Measurements from ENCODE around the gene LIN9. TPM values are rescaled to one million over a fixed set of nuclear protein-coding genes. Genes with fewer than 3 reads are reported as not detected.

The LIN9 gene
- total and polyA plus RNA-seq, 2 of the 13 experiments (the other 11 are each of a cell fraction or from before 2014, with no cell fraction given), result 3.0 to 10.0 TPM

GRCh38 chr1:226324479-226324878 lies 15.5 kb upstream of the LIN9 start:
- Histone ChIP-seq H4K20me1 (ENCODE audit: insufficient read depth, low read length) (no peaks in the 10 kb centered on the region), H3K9ac (ENCODE audit: insufficient read depth, low read depth, low read length) (no peak overlapping the region), H3K4me2 (ENCODE audit: low read depth, low read length) (no peak overlapping the region), H2AFZ (ENCODE audit: low read length) (no peak overlapping the region), H3K4me3 (replicated peaks in 1 of 3; ENCODE audit: insufficient read depth in 1 of 3, low read depth in 2 of 3, low read length in 3 of 3) (no peak overlapping the region), H3K4me1 (ENCODE audit: insufficient read depth, low read length) (peaks cover 22% of the 10 kb centered on the region), H3K27ac (ENCODE audit: extremely low read length, insufficient read depth, low read length) (no peak overlapping the region), H3K36me3 (replicated peaks in 1 of 2; ENCODE audit: control insufficient read depth in 1 of 2, insufficient read depth in 2 of 2, low read length in 2 of 2) (no peaks in the 10 kb centered on the region), H3K9me3 (ENCODE audit: low read length) (no peaks in the 10 kb centered on the region), H3K79me2 (ENCODE audit: insufficient read depth, low read length) (no peaks in the 10 kb centered on the region), H3K27me3 (ENCODE audit: control insufficient read depth in 1 of 2, insufficient read depth in 2 of 2, low read length in 2 of 2) (0 out of 5 replicates have a peak, but pooled peaks cover 0 to 1% of the 10 kb centered on the region in 2 experiments)
- FAIRE-seq (no peak), ATAC-seq (no peak), DNase-seq (ENCODE audit: low spot score) (no peak)
- ChIA-PET CTCF (ENCODE audit: low intra/inter-chr PET ratio, low total read pairs) (no interaction called here), POLR2A (no interaction called here)
- in situ Hi-C loops (cut with HindIII; ENCODE audit: extremely low pct_ligation_motif_present, low pct_unique_long_range_greater_than_20kb) (no loop called here), intact Hi-C loops (cut with micrococcal nuclease; ENCODE audit: unreplicated experiment) (no loop called here)
- BruUV-seq (replicated peaks), result no TSS peak
- no peak for TF ChIP-seq REST (IDR thresholded peaks at IDR 0.05; ENCODE audit: borderline replicate concordance in 1 of 2, low read depth in 1 of 2, low read length in 2 of 2)

GRCh38 chr1:226322986-226323385 lies 14.0 kb upstream of the LIN9 start:
- no peak overlapping the region for H3K9ac ChIP-seq (ENCODE audit: insufficient read depth, low read depth, low read length)
- H3K4me3 ChIP-seq (replicated peaks in 1 of 3; ENCODE audit: insufficient read depth in 1 of 3, low read depth in 2 of 3, low read length in 3 of 3), result no peak overlapping the region
- ChIA-PET CTCF (ENCODE audit: low intra/inter-chr PET ratio, low total read pairs) (no interaction called here), POLR2A (no interaction called here)
- H3K9me3 ChIP-seq (ENCODE audit: low read length), result no peaks in the 10 kb centered on the region
- H3K79me2 ChIP-seq (ENCODE audit: insufficient read depth, low read length), result no peaks in the 10 kb centered on the region
- ATAC-seq (no peak), DNase-seq (ENCODE audit: low spot score) (no peak), FAIRE-seq (no peak)
- no peak overlapping the region for H3K4me2 ChIP-seq (ENCODE audit: low read depth, low read length)
- H4K20me1 ChIP-seq (ENCODE audit: insufficient read depth, low read length), result no peaks in the 10 kb centered on the region
- BruUV-seq (replicated peaks), result no TSS peak
- H3K4me1 ChIP-seq (ENCODE audit: insufficient read depth, low read length), result peaks cover 22% of the 10 kb centered on the region
- peaks cover 1 to 5% of the 10 kb centered on the region in 2 experiments; a peak in 1 of 5 replicates for H3K27me3 ChIP-seq (ENCODE audit: control insufficient read depth in 1 of 2, insufficient read depth in 2 of 2, low read length in 2 of 2)
- H2AFZ ChIP-seq (ENCODE audit: low read length), result no peak overlapping the region
- intact Hi-C loops (cut with micrococcal nuclease; ENCODE audit: unreplicated experiment) (no loop called here), in situ Hi-C loops (cut with HindIII; ENCODE audit: extremely low pct_ligation_motif_present, low pct_unique_long_range_greater_than_20kb) (no loop called here)
- no peaks in the 10 kb centered on the region for H3K36me3 ChIP-seq (replicated peaks in 1 of 2; ENCODE audit: control insufficient read depth in 1 of 2, insufficient read depth in 2 of 2, low read length in 2 of 2)
- no peak overlapping the region for H3K27ac ChIP-seq (ENCODE audit: extremely low read length, insufficient read depth, low read length)
- WGBS (ENCODE audit: low lambda C conversion rate), result 81% methylated on average over 2 of the region's 3 CpGs
- TF ChIP-seq ZNF264 (CRISPR knock-in tag; IDR thresholded peaks at IDR 0.05), result no peak
- TF ChIP-seq HOXA9 (CRISPR knock-in tag; IDR thresholded peaks at IDR 0.05; ENCODE audit: borderline replicate concordance), result no peak
- no peak for TF ChIP-seq NFKBIZ (CRISPR knock-in tag; IDR thresholded peaks at IDR 0.05)
- TF ChIP-seq ZNF7 (CRISPR knock-in tag; IDR thresholded peaks at IDR 0.05), result no peak
- no peak for TF ChIP-seq ZMYM2 (CRISPR knock-in tag; IDR thresholded peaks at IDR 0.05)
- TF ChIP-seq SAP130 (CRISPR knock-in tag; IDR thresholded peaks at IDR 0.05; ENCODE audit: low read depth), result no peak
- no peak for TF ChIP-seq ARID5B (CRISPR knock-in tag; IDR thresholded peaks at IDR 0.05)
- TF ChIP-seq ZNF503 (CRISPR knock-in tag; IDR thresholded peaks at IDR 0.05), result no peak
- TF ChIP-seq RFX3 (CRISPR knock-in tag; IDR thresholded peaks at IDR 0.05), result no peak
